ENCODE measurements around the gene SMG5. TPM values are rescaled to one million over a fixed set of nuclear protein-coding genes. Genes with fewer than 3 reads are reported as not detected.

Gene SMG5
- total and polyA plus RNA-seq, 8 donors: 15.9 to 42.8 (median 26.4) TPM

DNA sequence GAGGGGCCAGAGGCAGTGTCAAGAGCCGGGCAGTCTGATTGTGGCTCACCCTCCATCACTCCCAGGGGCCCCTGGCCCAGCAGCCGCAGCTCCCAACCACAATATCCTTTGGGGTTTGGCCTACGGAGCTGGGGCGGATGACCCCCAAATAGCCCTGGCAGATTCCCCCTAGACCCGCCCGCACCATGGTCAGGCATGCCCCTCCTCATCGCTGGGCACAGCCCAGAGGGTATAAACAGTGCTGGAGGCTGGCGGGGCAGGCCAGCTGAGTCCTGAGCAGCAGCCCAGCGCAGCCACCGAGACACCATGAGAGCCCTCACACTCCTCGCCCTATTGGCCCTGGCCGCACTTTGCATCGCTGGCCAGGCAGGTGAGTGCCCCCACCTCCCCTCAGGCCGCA, 40.7 kb downstream of the SMG5 start, which contains the start of gene BGLAP:
Gene BGLAP (plus strand): TSS at position 259 of the 400 bp plus-strand sequence. CDS start 48 bp downstream, at position 307.
- H3K4me3 ChIP-seq: no peak within 1 kb of the TSS
- no peak for ATAC-seq
- peaks cover 3 to 6% (median 6%) of the 10 kb centered on the region in 3 donors for H3K4me1 ChIP-seq
- 87 to 89% methylated on average over 14 of the region's 14 CpGs for WGBS, 2 donors
- H3K27ac ChIP-seq: no peak within 1 kb of the TSS
- TF ChIP-seq, protein P1, sequence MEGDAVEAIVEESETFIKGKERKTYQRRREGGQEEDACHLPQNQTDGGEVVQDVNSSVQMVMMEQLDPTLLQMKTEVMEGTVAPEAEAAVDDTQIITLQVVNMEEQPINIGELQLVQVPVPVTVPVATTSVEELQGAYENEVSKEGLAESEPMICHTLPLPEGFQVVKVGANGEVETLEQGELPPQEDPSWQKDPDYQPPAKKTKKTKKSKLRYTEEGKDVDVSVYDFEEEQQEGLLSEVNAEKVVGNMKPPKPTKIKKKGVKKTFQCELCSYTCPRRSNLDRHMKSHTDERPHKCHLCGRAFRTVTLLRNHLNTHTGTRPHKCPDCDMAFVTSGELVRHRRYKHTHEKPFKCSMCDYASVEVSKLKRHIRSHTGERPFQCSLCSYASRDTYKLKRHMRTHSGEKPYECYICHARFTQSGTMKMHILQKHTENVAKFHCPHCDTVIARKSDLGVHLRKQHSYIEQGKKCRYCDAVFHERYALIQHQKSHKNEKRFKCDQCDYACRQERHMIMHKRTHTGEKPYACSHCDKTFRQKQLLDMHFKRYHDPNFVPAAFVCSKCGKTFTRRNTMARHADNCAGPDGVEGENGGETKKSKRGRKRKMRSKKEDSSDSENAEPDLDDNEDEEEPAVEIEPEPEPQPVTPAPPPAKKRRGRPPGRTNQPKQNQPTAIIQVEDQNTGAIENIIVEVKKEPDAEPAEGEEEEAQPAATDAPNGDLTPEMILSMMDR (IDR thresholded peaks at IDR 0.05): no peak
- no peaks in the 10 kb centered on the region for H3K9me3 ChIP-seq
- no peak for FAIRE-seq
- H3K27me3 ChIP-seq: no peaks in the 10 kb centered on the region
- H3K36me3 ChIP-seq: peaks cover 0 to 21% (median 14%) of the 10 kb centered on the region in 3 donors
- no peak for DNase-seq
- intact Hi-C loops (cut with DNase I): no loop called here

DNA sequence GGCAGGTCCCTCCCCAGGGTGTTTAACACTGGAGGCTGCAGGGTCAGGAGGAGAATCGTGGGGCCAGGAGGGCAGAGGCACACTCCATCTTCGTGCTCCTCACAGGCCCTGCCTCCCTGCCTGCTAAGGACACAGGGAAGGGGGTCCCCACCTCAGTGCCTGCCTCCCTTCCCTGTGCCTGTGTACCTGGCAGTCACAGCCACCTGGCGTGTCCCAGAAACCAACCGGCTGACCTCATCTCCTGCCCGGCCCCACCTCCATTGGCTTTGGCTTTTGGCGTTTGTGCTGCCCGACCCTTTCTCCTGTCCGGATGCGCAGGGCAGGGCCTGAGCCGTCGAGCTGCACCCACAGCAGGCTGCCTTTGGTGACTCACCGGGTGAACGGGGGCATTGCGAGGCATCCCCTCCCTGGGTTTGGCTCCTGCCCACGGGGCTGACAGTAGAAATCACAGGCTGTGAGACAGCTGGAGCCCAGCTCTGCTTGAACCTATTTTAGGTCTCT, 41.3 kb downstream of the SMG5 start:
- H3K4me3 ChIP-seq: no peak overlapping the region
- intact Hi-C loops (cut with DNase I): no loop called here
- H3K27ac ChIP-seq: no peak overlapping the region
- no peaks in the 10 kb centered on the region for H3K27me3 ChIP-seq
- DNase-seq: no peak
- H3K4me1 ChIP-seq: peaks cover 3 to 6% (median 6%) of the 10 kb centered on the region in 3 donors
- 77 to 79% methylated on average over 15 of the region's 15 CpGs for WGBS, 2 donors
- no peaks in the 10 kb centered on the region for H3K9me3 ChIP-seq
- TF ChIP-seq, protein P1 (IDR thresholded peaks at IDR 0.05): no peak
- no peak for FAIRE-seq
- peaks cover 0 to 24% (median 16%) of the 10 kb centered on the region in 3 donors for H3K36me3 ChIP-seq
- ATAC-seq: no peak

DNA sequence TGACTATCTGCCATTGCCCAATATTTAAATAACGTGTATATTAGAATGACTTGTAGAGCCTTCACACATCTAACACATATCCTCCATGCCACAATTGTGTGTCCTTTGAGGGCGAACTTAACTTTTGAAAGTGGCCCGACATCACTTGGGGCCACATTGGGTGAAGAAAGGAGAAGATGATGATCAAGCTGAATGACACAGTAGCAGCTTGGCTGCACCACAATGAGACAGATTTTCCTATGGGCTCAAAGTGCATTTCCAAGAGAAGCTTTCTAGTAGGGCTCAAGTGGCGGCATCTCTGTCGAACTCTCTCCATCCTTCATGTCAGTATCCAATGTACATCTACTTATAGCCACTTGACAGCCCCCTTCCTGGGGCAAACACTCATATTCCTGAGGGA, 44.4 kb downstream of the SMG5 start:
- no peak for FAIRE-seq
- Histone ChIP-seq H3K4me1 (no peaks in the 10 kb centered on the region), H3K9me3 (no peaks in the 10 kb centered on the region), H3K27ac (no peak overlapping the region), H3K27me3 (no peaks in the 10 kb centered on the region), H3K4me3 (no peak overlapping the region), H3K36me3 (peaks cover 2 to 32% (median 16%) of the 10 kb centered on the region in 3 donors)
- intact Hi-C loops (cut with DNase I): loop anchor here in 1 of 3 donors (10.0 kb wide), 1 partner anchor 93 kb away; no protein-coding TSS in a partner anchor
- no peak for ATAC-seq
- DNase-seq: no peak
- TF ChIP-seq, protein P1 (IDR thresholded peaks at IDR 0.05): no peak
- WGBS, 2 donors: 89 to 93% methylated on average over 5 of the region's 5 CpGs

DNA sequence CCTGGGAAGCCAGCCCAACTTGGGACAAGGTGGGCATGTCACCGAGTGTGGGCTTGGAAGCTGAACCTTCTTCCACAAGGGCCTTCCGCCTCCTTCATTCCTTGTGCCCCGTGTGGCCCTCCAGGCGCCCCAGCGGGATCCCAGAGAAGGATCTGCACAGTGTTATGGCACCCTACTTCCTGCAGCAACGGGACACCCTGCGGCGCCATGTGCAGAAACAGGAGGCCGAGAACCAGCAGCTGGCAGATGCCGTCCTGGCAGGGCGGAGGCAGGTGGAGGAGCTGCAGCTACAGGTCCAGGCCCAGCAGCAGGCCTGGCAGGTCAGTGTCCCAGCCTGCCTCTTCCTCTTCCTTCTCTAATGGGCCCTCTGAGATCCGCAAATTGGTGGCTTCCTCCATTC, 46.5 kb downstream of the SMG5 start:
- H3K9me3 ChIP-seq: no peaks in the 10 kb centered on the region
- TF ChIP-seq, protein P1 (IDR thresholded peaks at IDR 0.05): no peak
- WGBS, 2 donors: 91 to 96% methylated on average over 12 of the region's 12 CpGs
- no peaks in the 10 kb centered on the region for H3K4me1 ChIP-seq
- H3K36me3 ChIP-seq: peaks cover 2 to 32% (median 16%) of the 10 kb centered on the region in 3 donors
- ATAC-seq (no peak), DNase-seq (no peak), FAIRE-seq (no peak)
- no peaks in the 10 kb centered on the region for H3K27me3 ChIP-seq
- intact Hi-C loops (cut with DNase I): loop anchor here in 1 of 3 donors (10.0 kb wide), 1 partner anchor 91 kb away; no protein-coding TSS in a partner anchor
- no peak overlapping the region for H3K27ac ChIP-seq
- H3K4me3 ChIP-seq: no peak overlapping the region

DNA sequence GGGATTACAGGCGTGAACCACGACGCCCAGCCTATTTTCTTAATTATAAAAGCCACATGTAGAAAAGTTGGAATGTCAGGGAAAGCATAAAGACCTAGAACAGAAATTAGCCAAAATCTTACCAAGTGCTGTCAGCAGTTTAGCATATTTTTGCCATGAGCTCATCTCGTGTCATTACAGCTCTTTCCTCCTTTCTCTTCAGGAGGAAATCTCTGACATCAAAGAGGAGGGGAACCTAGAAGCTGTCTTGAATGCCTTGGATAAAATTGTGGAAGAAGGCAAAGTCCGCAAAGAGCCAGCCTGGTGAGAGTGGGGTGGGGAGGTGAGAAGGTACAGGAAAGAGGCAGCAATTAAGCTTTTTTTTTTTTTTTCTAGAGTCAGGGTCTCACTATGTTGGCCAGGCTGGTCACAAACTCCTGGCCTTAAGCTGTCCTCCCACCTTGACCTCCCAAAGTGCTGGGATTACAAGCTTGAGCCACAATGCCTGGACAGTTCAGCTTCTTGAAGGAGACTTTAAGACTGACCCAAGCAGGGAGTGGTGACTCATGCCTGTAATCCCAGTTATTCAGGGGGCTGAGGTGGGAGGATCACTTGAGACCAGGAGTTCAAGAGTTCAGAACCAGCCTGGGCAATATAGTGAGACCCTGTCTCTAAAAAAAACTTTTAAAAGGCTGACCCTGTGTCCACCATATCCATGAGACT, 49.0 kb downstream of the SMG5 start:
- TF ChIP-seq, protein P1 (IDR thresholded peaks at IDR 0.05): no peak
- ATAC-seq (no peak), FAIRE-seq (no peak), DNase-seq (no peak)
- Histone ChIP-seq H3K4me1 (no peaks in the 10 kb centered on the region), H3K27ac (no peak overlapping the region), H3K4me3 (no peak overlapping the region), H3K36me3 (peaks cover 2 to 19% (median 16%) of the 10 kb centered on the region in 3 donors), H3K9me3 (no peaks in the 10 kb centered on the region), H3K27me3 (no peaks in the 10 kb centered on the region)
- intact Hi-C loops (cut with DNase I): loop anchor here in 1 of 3 donors (10.0 kb wide), 1 partner anchor 89 kb away; no protein-coding TSS in a partner anchor
- 90 to 92% methylated on average over 5 of the region's 5 CpGs for WGBS, 2 donors
